GM19099 (cell line): ENCODE measurements around the gene TRPM1.

ENCODE experiments used
- POLR2A ChIP-seq: IDR thresholded peaks from 3 replicates; pipeline ENCODE4 v1.6.1; 2011; ENCODE audit warnings: low read depth; ENCODE audit not compliant: insufficient read length; ENCODE audit errors: extremely low read depth

TRPM1 gene

DNA sequence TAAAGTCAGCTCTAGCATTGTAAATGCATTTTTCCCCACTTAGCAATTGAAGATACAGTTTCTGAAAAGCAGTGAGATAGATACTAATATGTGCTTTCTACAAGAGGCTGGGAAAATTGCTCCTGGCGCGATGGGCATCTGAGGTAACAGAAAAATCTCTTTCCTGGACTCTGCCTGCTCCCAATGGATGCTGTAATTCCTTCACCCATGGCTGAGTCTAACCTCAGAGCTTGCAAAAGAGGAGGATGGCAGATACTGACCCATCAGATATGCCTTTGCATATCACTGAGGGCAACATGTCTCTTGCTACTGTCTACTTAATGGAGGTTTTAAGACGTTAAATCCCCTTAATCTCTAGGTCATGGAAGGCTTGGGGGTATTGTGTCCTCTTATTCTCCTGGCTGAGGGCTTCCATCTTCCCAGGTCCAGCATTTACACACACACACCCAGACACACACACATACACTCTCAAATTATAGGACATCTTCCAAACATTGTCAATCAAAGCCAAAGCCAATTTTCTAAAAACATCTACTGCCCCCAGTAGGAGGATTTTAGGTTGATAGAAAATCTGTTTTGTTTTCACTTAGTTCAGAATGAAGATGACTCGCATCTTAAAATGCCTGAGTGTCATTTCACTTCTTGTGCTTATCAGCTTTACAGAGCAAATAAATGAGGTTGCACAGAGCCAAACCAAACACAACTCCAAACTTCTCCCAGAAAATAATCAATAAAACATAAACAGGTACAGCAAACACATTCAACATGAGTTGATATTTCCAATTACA, 2.4 kb downstream of the TRPM1 start:
- TF ChIP-seq POLR2A = no peak

- no peak for TF ChIP-seq POLR2A
Observed at GRCh38 chr15:31098491-31098917, 3.0 kb downstream of the TRPM1 start.

GRCh38 chr15:31096563-31096962, 5.0 kb downstream of the TRPM1 start:
- TF ChIP-seq POLR2A = no peak

- no peak for TF ChIP-seq POLR2A
Observed at GRCh38 chr15:31091481-31091880, 10.0 kb downstream of the TRPM1 start.

GRCh38 chr15:31090766-31091165, 10.8 kb downstream of the TRPM1 start:
- no peak for TF ChIP-seq POLR2A

DNA sequence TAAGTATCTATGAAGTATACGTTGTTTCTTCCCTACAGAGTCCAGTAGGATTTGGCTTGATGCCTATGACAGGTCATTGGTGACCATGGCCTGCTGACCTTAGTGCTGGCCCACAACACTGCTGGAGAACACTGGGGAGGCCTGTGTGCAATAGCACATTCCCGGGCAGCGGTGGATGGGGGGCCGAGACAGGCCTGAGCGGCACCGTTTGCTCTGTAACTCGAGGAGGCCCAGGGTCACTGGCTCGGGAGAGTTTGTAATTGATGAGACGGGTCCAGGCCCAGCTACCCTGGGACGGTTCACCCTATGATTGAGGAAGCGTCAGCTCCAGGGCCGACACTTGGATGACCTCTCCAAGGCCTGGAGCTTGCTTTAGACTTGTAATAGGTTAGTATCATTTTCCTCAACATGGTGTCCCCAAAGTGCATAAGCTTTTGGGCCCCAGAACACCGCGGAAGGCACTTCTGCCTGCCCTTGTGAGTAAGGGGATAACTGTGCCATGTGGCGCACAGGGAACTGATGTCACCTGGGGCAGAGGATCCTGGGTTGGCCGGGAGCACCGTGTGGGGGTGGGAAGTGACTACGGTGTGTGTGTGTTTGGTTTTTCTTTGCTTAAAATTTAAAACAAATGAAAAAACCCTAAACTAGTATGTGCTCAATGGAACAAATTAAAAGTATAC, 12.0 kb downstream of the TRPM1 start:
- no peak for TF ChIP-seq POLR2A

DNA sequence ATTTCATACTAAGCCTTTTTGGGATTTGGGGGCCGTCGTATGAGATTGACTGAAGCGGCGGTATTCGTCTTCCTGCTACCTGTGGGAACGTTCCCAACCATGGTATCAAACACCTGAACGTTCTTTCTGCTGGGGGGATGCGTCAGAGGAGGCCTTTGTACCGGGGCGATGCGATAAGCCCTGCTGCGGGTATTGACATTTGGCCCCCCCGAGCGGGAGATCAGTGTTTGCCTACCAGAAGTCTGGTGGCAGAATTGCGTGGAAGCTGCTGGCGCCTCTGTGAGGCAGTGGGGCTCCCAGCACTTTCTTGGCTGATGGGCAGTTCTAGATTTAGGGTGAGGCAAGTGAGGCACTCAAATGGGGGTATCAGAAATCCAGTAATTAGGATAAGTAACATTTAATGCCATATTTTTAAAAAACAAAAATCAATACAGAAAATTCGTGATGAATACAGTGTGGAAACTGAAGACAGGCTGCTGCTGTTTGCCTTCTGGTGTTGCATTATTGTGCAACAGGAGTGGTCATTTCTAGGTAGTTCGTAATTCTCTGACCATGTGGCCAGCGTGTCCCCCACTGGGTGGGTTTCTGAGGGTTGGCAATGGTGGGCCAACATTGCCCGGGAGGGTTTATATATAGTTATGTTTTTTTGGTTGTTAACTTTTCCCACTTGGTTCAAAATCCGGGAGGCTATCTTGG, 12.7 kb downstream of the TRPM1 start:
- no peak for TF ChIP-seq POLR2A

DNA sequence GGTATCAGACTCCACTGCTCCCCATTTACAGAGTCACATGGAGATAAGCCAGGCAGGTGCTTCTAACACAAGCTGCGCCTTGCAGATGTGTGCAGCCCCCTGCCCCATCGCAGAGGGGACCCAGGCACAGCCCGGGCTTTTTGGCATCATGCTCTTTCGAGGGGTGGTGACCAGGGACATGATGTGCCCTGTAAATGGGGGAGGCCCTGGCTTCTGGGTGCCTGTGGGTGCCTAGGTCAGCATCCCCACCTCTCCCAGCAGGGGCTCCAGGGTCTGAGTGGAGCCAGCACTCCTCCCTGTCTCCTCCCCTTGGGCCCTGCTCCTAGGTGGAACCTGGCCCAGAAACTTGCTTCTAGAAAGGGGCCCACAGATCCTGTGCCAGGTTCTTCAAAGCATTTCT, 15.2 kb downstream of the TRPM1 start:
- no peak for TF ChIP-seq POLR2A

DNA sequence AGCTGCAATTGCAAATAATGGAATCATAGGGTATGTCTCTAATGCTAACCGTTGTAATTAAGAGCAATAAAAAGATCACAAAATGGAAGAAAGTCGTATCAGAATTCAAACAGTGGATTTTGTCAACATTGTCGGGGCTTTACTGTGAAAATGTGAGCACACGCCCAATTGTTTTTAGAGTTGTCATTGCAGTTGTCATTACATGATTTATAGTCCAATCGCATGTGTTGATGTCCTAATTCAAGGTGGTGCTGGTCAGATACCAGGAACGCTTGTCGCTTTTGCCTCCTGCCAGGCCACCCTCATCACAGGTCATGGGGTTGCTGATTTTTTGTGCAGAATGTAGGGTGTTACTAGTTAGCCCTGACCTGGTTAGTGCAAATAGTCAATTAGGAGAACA, 16.2 kb downstream of the TRPM1 start:
- no peak for TF ChIP-seq POLR2A

DNA sequence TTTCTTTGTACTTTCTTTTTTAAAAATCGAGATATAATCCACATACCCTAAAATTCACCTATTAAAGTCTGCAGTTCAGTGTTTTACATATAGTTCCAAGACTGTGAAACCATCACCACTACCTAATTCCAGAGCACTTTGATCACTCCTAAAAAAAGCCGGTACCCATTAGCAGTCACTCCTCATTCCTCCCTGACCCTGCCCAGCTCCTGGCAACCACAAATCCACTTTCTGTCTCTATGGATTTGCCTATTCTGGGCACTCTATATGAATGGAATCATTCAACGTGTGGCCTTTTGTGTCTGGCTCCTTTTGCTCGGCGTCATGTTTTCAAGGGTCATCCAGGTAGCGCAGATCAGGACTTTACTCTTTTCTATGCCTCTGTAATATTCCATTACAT, 17.3 kb downstream of the TRPM1 start:
- no peak for TF ChIP-seq POLR2A

- TF ChIP-seq POLR2A = no peak
Observed at GRCh38 chr15:31083370-31083780, 18.1 kb downstream of the TRPM1 start.

DNA sequence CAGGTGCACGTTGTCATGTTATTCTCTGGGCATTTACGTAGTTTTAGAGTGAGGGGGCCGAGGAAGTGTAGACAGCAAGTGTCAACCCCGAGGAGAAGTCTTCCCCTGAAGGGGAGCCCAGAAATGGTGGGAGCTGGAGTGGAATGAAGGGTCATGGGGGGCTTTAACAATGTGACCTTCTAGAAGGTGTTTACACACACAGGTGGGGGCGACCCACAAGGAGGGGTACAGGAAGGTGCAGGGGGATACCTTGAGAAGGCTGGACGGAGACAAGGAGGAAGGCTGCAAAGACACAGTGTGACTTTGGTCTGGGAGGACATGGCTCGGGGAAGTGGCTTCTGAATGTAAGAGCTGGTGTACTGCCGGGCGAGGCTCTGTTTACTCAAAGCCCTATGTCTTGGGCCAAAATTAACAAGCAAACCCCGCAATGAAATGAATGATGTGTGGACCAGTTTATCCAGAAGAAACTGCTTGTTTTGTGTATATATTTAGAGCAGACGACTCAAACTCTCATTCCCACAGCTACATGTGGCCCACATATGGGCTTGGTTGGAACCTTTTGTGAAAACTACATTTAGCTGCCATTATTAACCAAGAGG, 18.7 kb downstream of the TRPM1 start:
- no peak for TF ChIP-seq POLR2A

- no peak for TF ChIP-seq POLR2A
Observed at GRCh38 chr15:31081588-31082250, 19.8 kb downstream of the TRPM1 start.

GRCh38 chr15:31081056-31081455, 20.5 kb downstream of the TRPM1 start:
- TF ChIP-seq POLR2A = no peak

GRCh38 chr15:31080591-31081014, 20.9 kb downstream of the TRPM1 start:
- no peak for TF ChIP-seq POLR2A
